ENCODE data around the gene INTS1. TPM values are rescaled to one million over a fixed set of nuclear protein-coding genes. Genes with fewer than 3 reads are reported as not detected.

INTS1 gene
- total and polyA plus RNA-seq, 2 donors (not counting 1 experiment from before 2014, with no cell fraction given): 128 to 160 TPM

DNA sequence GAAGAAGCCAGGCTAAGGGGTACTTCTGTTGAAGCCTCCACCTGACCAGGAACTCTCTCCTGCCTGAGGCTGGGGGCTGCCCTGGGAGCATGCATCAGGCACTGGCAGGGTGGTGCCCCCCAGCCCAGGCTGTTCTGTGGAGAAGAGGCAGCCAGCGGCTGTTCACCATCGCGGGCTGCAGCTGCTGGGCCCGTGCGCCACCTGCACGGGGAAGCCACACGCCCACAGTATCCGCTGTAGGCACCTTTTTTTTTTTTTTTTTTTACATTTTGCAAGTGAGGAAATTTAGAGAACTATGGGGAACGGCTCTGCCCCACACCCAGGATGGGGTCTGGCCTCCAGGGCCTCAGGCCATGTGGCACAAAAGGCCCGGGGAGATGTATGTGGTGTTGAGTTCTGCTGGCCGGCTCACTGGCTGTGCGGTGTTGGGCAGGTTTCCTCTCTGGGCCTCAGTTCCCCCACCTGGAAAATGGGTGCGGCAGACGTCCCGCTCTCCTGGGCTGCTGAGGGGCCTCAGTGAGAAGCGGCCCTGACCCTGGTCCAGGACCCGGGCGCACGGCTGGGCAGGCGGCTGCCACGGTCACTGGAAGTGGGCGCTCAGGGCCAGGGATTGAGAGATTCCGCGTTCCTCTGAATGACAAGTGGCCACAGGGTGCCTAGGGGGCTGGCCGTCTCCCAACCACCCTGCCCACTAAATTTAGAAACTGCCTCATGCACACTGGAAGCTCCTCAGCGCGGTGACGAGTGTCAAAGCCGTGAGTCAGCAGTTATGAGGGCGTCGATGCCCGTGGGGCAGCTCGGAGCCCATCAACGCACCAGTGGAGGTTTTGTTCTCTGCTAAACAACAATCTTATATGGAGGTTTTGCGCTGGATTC lies 8.8 kb upstream of the INTS1 start:
- Mint-ChIP-seq H3K27me3 (no peaks in the 10 kb centered on the region), H3K9me3 (ENCODE audit: insufficient read depth) (no peaks in the 10 kb centered on the region), H3K27ac (peak overlapping the region; percentile 86), H3K4me3 (peak overlapping the region; percentile 78), H3K4me1 (peaks cover 36% of the 10 kb centered on the region)
- ChIA-PET CTCF (interaction anchor here (0.7 to 1.3 kb wide), 3 partner anchors 8 to 20 kb away, joined by 3 to 5 read pairs (median 3); partner anchors contain the start of gene INTS1), POLR2A (interaction anchor here (0.7 to 1.5 kb wide), 3 partner anchors 17 to 31 kb away, joined by 3 to 6 read pairs (median 6); no protein-coding TSS in a partner anchor)
- 3% methylated on average over 26 of the region's 35 CpGs for WGBS (ENCODE audit: insufficient coverage)
- Histone ChIP-seq H3K4me2 (replicated peaks; ENCODE audit: low read depth, low read length, poor library complexity, severe bottlenecking) (peak overlapping the region; percentile 92), H3K4me1 (ENCODE audit: control insufficient read depth in 2 of 2, insufficient read depth in 2 of 2, low read length in 2 of 2) (peaks cover 36 to 45% of the 10 kb centered on the region in 2 donors), H3K79me2 (ENCODE audit: control insufficient read depth, insufficient read depth, low read length) (no peaks in the 10 kb centered on the region), H3K9ac (ENCODE audit: low read length) (peak overlapping the region; percentile 45), H3K4me3 (ENCODE audit: control extremely low read depth in 1 of 5, extremely low read depth in 1 of 5, insufficient read depth in 1 of 5, low read depth in 2 of 5, low read length in 4 of 5) (peak overlapping the region in 4 of 5 experiments; percentile 18 to 50 (median 29)), H2AFZ (ENCODE audit: insufficient read depth, low read depth, low read length, poor library complexity, severe bottlenecking) (peak overlapping the region; percentile 81), H3K9me3 (ENCODE audit: control extremely low read depth in 1 of 3, control insufficient read depth in 2 of 3, insufficient read depth in 1 of 3, low read length in 2 of 3) (peaks cover 0 to 3% (median 0%) of the 10 kb centered on the region in 3 donors), H3K27ac (ENCODE audit: low read length in 2 of 2) (peak overlapping the region; percentile 63 to 64), H3K27me3 (replicated peaks in 1 of 4; ENCODE audit: control extremely low read depth in 1 of 4, control insufficient read depth in 3 of 4, insufficient read depth in 4 of 4, low read length in 3 of 4) (peaks cover 0 to 2% (median 0%) of the 10 kb centered on the region in 4 experiments), H3K36me3 (replicated peaks in 1 of 2; ENCODE audit: control extremely low read depth in 1 of 2, control insufficient read depth in 1 of 2, extremely low read depth in 1 of 2, insufficient read depth in 2 of 2, low read length in 1 of 2) (no peaks in the 10 kb centered on the region), H4K20me1 (ENCODE audit: control insufficient read depth, insufficient read depth, low read length, poor library complexity, severe bottlenecking) (no peaks in the 10 kb centered on the region)
- TF ChIP-seq EZH2 (IDR thresholded peaks at IDR 0.05; ENCODE audit: borderline replicate concordance, insufficient read depth, low read depth, low read length, poor library complexity, severe bottlenecking) (no peak), CTCF (IDR thresholded peaks at IDR 0.05) (no peak)
- intact Hi-C loops (cut with micrococcal nuclease): loop anchor here (1.0 to 2.0 kb wide), 2 partner anchors 9 to 18 kb away; partner anchors contain the start of genes INTS1 and MAFK
- DNase-seq (peak; percentile 82), ATAC-seq (ENCODE audit: low read depth) (peak; percentile 87)

All from B cell (primary cell).